GM12878 (cell line): ENCODE results near the gene SPDYC. TPM values are rescaled to one million over a fixed set of nuclear protein-coding genes. Genes with fewer than 3 reads are reported as not detected.

ENCODE experiments used
- BACH1 ChIP-seq: fragments of 450-650 bp; IDR thresholded peaks from 2 replicates; pipeline ENCODE4 v1.6.1; 2017; ENCODE audit warnings: mild to moderate bottlenecking, borderline replicate concordance
- BMI1 ChIP-seq: fragments of 450-650 bp; IDR thresholded peaks from 2 replicates; pipeline ENCODE4 v1.6.1; 2016; ENCODE audit warnings: mild to moderate bottlenecking, moderate library complexity, borderline replicate concordance
- CHD1 ChIP-seq: IDR thresholded peaks from 2 replicates; pipeline ENCODE4 v1.6.1; 2012; ENCODE audit warnings: low read depth, low read length, improper control_type of control experiment
- CREB1 ChIP-seq: IDR thresholded peaks from 2 replicates; pipeline ENCODE4 v1.6.1; 2012; ENCODE audit warnings: low read depth, mild to moderate bottlenecking, inconsistent platforms
- EP300 ChIP-seq, 2 experiments: fragments of 150-350 bp in 1 of 2; IDR thresholded peaks; 2 replicates each; pipeline ENCODE4 v1.6.1; 2011 to 2012; ENCODE audit warnings: low read depth in 2 of 2, low read length in 2 of 2, borderline replicate concordance in 1 of 2, improper control_type of control experiment in 1 of 2, inconsistent platforms in 1 of 2; ENCODE audit not compliant: control insufficient read depth in 1 of 2
- FOS ChIP-seq: IDR thresholded peaks from 3 replicates; pipeline ENCODE4 v1.6.1; 2011; ENCODE audit warnings: borderline replicate concordance; ENCODE audit not compliant: insufficient read length; ENCODE audit errors: extremely low read depth
- IKZF2 ChIP-seq, 2 experiments: fragments of 450-650 bp; IDR thresholded peaks; 2 replicates each; pipeline ENCODE4 v1.6.1; 2017; ENCODE audit warnings: mild to moderate bottlenecking in 2 of 2, moderate library complexity in 2 of 2
- KLF5 ChIP-seq: fragments of 450-650 bp; IDR thresholded peaks from 2 replicates; pipeline ENCODE4 v1.6.1; 2014; ENCODE audit warnings: mild to moderate bottlenecking; ENCODE audit not compliant: partially characterized antibody
- NR2C1 ChIP-seq: fragments of 450-650 bp; IDR thresholded peaks from 2 replicates; pipeline ENCODE4 v1.6.1; 2017; ENCODE audit warnings: antibody characterized with exemption, mild to moderate bottlenecking, moderate library complexity
- PKNOX1 ChIP-seq: fragments of 450-650 bp; IDR thresholded peaks from 2 replicates; pipeline ENCODE4 v1.6.1; 2016; ENCODE audit warnings: mild to moderate bottlenecking
- POLR2AphosphoS5 ChIP-seq: IDR thresholded peaks from 2 replicates; pipeline ENCODE4 v1.6.1; 2011; ENCODE audit warnings: mild to moderate bottlenecking, low read length, inconsistent platforms
- RAD51 ChIP-seq: fragments of 450-650 bp; IDR thresholded peaks from 2 replicates; pipeline ENCODE4 v1.6.1; 2016; ENCODE audit warnings: moderate library complexity, mild to moderate bottlenecking, inconsistent platforms
- RFX5 ChIP-seq: IDR thresholded peaks from 2 replicates; pipeline ENCODE4 v1.6.1; 2011; ENCODE audit warnings: low read depth, low read length, improper control_type of control experiment
- SIX5 ChIP-seq: IDR thresholded peaks from 2 replicates; pipeline ENCODE4 v1.6.1; 2011; ENCODE audit warnings: mild to moderate bottlenecking, low read depth, low read length, moderate library complexity; ENCODE audit not compliant: severe bottlenecking
- SP1 ChIP-seq: IDR thresholded peaks from one replicate; pipeline ENCODE4 v1.6.1; 2011; ENCODE audit warnings: low read depth, low read length
- ZNF207 ChIP-seq: fragments of 450-650 bp; IDR thresholded peaks from 2 replicates; pipeline ENCODE4 v1.6.1; 2014; ENCODE audit warnings: antibody characterized with exemption, mild to moderate bottlenecking, borderline replicate concordance
- ZNF622 ChIP-seq: fragments of 450-650 bp; IDR thresholded peaks from 2 replicates; pipeline ENCODE4 v1.6.1; 2017; ENCODE audit warnings: mild to moderate bottlenecking, inconsistent platforms
- polyA plus RNA-seq, 11 experiments: library from polyadenylated mRNA; depleted of rRNA in 4 of 11; unstranded in 6 of 11; stranded (reverse) in 5 of 11; fragments of >200 nt; fragmentation: Nextera tagmentation in 4 of 11; fragmentation: Illumina TruSeq in 1 of 11; extraction: Ambion mirVana in 4 of 11; extraction: Trizol in 1 of 11; gene quantifications; 1 replicate in 1 of 11; 2 replicates in 10 of 11; pipeline versions ENCODE4 v1.2.1 to v1.2.3, GENCODE V29; 2011 to 2016; ENCODE audit warnings: inconsistent platforms in 2 of 11, missing spikeins in 2 of 11, low read depth in 1 of 11
- total RNA-seq, 4 experiments: library from RNA; depleted of rRNA in 3 of 4; stranded (reverse); fragments of >200 nt in 3 of 4; fragmentation: Illumina TruSeq in 1 of 4; extraction: Trizol in 1 of 4; gene quantifications; 2 replicates each; pipeline versions ENCODE4 v1.2.1 to v1.2.3, GENCODE V29; 2013 to 2021
- TF ChIP-seq, protein P1 (sequence below): fragments of 450-650 bp; IDR thresholded peaks from 2 replicates; pipeline ENCODE4 v1.6.1; 2017; ENCODE audit warnings: borderline replicate concordance
- TF ChIP-seq, protein P2 (sequence below): fragments of 450-650 bp; IDR thresholded peaks from 2 replicates; pipeline ENCODE4 v1.6.1; 2017; ENCODE audit warnings: mild to moderate bottlenecking, low read depth, inconsistent platforms; ENCODE audit not compliant: poor library complexity, severe bottlenecking
- TF ChIP-seq, protein P3 (sequence below): fragments of 450-650 bp; IDR thresholded peaks from 2 replicates; pipeline ENCODE4 v1.6.1; 2017; ENCODE audit warnings: low read depth, mild to moderate bottlenecking, moderate library complexity
- TF ChIP-seq, protein P4 (sequence below): fragments of 450-650 bp; IDR thresholded peaks from 2 replicates; pipeline ENCODE4 v1.6.1; 2014; ENCODE audit warnings: mild to moderate bottlenecking

The SPDYC gene
- total and polyA plus RNA-seq, 10 of the 15 experiments (the other 5 are each of a cell fraction or from before 2014, with no cell fraction given) = not detected

DNA sequence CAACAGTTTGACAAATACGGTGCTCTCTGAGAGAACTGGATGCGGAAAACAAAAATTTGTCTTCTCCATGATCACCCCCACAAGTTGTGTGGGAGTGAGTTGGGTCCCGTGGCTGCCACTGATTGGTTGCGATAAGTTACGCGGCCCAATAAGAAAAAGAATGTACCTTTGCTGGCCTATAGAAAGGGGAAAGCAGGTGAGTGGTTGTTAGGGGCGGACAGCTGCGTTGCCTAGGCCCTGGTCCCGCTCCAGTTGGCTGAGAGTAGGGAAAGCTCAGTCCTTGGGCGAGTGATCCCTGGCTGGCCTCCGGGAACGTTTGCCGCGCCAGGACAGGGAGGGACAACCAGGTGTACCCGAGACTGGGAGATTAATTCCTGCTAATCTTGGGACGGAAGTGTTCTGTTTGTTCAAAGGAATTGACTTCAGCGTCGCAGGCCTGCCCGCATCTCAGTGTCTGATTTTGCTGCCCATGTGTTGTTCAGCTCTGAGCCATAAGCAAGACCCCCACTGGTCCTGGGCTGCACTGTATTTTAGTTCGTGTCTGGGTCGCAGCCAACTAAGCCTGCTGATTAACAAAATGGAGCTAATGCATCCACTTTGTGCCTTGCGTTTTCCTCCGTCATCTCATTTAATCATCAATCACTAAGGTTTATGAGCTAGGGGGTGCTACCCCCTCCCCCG is 34.9 kb upstream of the SPDYC start (continued):
- peak; percentile 59 for TF ChIP-seq FOS
- TF ChIP-seq RAD51 = 0 out of 2 replicates have a peak, but pooled peaks have one; percentile 50
- peak; percentile 98 for TF ChIP-seq KLF5
- TF ChIP-seq, protein P1, sequence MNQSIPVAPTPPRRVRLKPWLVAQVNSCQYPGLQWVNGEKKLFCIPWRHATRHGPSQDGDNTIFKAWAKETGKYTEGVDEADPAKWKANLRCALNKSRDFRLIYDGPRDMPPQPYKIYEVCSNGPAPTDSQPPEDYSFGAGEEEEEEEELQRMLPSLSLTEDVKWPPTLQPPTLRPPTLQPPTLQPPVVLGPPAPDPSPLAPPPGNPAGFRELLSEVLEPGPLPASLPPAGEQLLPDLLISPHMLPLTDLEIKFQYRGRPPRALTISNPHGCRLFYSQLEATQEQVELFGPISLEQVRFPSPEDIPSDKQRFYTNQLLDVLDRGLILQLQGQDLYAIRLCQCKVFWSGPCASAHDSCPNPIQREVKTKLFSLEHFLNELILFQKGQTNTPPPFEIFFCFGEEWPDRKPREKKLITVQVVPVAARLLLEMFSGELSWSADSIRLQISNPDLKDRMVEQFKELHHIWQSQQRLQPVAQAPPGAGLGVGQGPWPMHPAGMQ = no peak
- TF ChIP-seq BMI1 = peak; percentile 94
- peak; percentile 94 for TF ChIP-seq RFX5
- TF ChIP-seq, protein P2, sequence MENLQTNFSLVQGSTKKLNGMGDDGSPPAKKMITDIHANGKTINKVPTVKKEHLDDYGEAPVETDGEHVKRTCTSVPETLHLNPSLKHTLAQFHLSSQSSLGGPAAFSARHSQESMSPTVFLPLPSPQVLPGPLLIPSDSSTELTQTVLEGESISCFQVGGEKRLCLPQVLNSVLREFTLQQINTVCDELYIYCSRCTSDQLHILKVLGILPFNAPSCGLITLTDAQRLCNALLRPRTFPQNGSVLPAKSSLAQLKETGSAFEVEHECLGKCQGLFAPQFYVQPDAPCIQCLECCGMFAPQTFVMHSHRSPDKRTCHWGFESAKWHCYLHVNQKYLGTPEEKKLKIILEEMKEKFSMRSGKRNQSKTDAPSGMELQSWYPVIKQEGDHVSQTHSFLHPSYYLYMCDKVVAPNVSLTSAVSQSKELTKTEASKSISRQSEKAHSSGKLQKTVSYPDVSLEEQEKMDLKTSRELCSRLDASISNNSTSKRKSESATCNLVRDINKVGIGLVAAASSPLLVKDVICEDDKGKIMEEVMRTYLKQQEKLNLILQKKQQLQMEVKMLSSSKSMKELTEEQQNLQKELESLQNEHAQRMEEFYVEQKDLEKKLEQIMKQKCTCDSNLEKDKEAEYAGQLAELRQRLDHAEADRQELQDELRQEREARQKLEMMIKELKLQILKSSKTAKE = peak; percentile 98
- TF ChIP-seq, protein P3, sequence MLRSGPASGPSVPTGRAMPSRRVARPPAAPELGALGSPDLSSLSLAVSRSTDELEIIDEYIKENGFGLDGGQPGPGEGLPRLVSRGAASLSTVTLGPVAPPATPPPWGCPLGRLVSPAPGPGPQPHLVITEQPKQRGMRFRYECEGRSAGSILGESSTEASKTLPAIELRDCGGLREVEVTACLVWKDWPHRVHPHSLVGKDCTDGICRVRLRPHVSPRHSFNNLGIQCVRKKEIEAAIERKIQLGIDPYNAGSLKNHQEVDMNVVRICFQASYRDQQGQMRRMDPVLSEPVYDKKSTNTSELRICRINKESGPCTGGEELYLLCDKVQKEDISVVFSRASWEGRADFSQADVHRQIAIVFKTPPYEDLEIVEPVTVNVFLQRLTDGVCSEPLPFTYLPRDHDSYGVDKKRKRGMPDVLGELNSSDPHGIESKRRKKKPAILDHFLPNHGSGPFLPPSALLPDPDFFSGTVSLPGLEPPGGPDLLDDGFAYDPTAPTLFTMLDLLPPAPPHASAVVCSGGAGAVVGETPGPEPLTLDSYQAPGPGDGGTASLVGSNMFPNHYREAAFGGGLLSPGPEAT = peak; percentile 85; the same call in 1 of the 2 replicates
- TF ChIP-seq, protein P4, sequence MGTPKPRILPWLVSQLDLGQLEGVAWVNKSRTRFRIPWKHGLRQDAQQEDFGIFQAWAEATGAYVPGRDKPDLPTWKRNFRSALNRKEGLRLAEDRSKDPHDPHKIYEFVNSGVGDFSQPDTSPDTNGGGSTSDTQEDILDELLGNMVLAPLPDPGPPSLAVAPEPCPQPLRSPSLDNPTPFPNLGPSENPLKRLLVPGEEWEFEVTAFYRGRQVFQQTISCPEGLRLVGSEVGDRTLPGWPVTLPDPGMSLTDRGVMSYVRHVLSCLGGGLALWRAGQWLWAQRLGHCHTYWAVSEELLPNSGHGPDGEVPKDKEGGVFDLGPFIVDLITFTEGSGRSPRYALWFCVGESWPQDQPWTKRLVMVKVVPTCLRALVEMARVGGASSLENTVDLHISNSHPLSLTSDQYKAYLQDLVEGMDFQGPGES = peak; percentile 72; the same call in 1 of the 2 replicates
- peak; percentile 83 for TF ChIP-seq PKNOX1
- peak; percentile 95 for TF ChIP-seq SP1
- TF ChIP-seq IKZF2 (IDR thresholded peaks at IDR 0.05) = peak; percentile 65 to 81
- no peak for TF ChIP-seq NR2C1
- TF ChIP-seq SIX5 = peak; percentile 34
- peak; percentile 48; the same call in 1 of the 2 replicates for TF ChIP-seq CREB1
- peak; percentile 39 for TF ChIP-seq POLR2AphosphoS5
- 0 out of 2 replicates have a peak, but pooled peaks have one; percentile 19 for TF ChIP-seq BACH1
- no peak for TF ChIP-seq ZNF622
- no peak for TF ChIP-seq CHD1
- TF ChIP-seq EP300 (IDR thresholded peaks at IDR 0.05; ENCODE audit: borderline replicate concordance in 1 of 2, control insufficient read depth in 1 of 2, low read depth in 2 of 2, low read length in 2 of 2) = 0 out of 4 replicates have a peak, but pooled peaks of 1 of the 2 experiments have one; percentile 35
- no peak for TF ChIP-seq ZNF207
